ENCODE results near the gene PTAFR.

- TF ChIP-seq ZFP36 (IDR thresholded peaks at IDR 0.05; ENCODE audit: borderline replicate concordance, partially characterized antibody): no peak
- TF ChIP-seq CTCF (IDR thresholded peaks at IDR 0.05): no peak
- no peak for TF ChIP-seq EP300 (IDR thresholded peaks at IDR 0.05)
- no peak for TF ChIP-seq ELK1 (IDR thresholded peaks at IDR 0.05; ENCODE audit: low read depth, low read length)
- TF ChIP-seq POLR2A (IDR thresholded peaks at IDR 0.05; ENCODE audit: low read length): no peak
- TF ChIP-seq CHD2 (IDR thresholded peaks at IDR 0.05; ENCODE audit: low read length, partially characterized antibody): no peak
- TF ChIP-seq ESRRA (IDR thresholded peaks at IDR 0.05; ENCODE audit: borderline replicate concordance, low read length): no peak
- TF ChIP-seq SREBF2 (IDR thresholded peaks at IDR 0.05): no peak
- no peak for TF ChIP-seq CEBPB (IDR thresholded peaks at IDR 0.05)
- no peak for TF ChIP-seq SMC3 (IDR thresholded peaks at IDR 0.05)
- TF ChIP-seq ZC3H11A (IDR thresholded peaks at IDR 0.05): no peak
Observed at GRCh38 chr1:28134651-28135207, 41.8 kb downstream of the PTAFR start.

Data from A549 (cell line).